HG02973 (cell line): ENCODE measurements around the gene ALG14.

Source experiments
- ATAC-seq: cut with Tn5 transposase; IDR thresholded peaks from one replicate; pipeline ENCODE4 v1.9.1; 2021; ENCODE audit warnings: moderate library complexity; ENCODE audit not compliant: unreplicated experiment

ALG14 gene

DNA sequence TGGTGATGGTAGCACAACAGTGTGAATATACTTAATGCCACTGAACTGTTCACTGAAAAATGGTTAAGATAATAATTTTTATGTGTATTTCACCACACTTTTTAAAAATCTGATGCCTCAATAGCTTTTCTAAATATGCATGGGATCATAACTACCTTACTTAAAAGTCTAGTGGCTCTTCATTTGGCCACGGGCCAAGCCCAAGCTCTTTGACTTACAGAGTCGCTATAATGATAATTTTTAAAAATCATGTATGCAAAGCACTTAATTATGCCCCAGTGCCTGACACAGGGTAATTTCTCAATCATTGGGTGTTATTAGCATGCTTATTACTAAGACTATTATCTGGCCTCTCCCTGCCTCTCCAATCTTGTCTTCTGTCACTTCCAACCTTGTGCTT lies 138.2 kb downstream of the ALG14 start:
- no peak for ATAC-seq

DNA sequence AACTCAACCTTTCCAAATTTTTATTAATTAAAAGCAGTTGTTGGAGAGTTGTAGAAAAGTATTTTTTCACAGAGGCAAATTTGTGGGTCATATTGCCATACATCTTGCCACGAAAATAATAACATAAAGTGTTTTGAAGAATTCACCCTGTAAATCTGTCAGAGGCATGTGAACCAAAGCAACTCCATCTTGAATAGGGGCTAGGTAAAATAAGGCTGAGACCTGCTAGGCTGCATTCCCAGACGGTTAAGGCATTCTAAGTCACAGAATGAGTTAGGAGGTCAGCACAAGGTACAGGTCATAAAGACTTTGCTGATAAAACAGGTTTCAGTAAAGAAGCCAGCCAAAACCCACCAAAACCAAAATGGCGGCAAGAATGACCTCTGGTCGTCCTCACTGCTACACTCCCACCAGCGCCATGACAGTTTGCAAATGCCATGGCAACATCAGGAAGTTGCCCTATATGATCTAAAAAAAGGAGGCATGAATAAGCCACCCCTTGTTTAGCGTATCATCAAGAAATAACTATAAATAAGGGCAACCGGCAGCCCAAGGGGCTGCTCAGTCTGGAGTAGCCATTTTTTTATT lies 141.4 kb downstream of the ALG14 start:
- ATAC-seq: no peak

DNA sequence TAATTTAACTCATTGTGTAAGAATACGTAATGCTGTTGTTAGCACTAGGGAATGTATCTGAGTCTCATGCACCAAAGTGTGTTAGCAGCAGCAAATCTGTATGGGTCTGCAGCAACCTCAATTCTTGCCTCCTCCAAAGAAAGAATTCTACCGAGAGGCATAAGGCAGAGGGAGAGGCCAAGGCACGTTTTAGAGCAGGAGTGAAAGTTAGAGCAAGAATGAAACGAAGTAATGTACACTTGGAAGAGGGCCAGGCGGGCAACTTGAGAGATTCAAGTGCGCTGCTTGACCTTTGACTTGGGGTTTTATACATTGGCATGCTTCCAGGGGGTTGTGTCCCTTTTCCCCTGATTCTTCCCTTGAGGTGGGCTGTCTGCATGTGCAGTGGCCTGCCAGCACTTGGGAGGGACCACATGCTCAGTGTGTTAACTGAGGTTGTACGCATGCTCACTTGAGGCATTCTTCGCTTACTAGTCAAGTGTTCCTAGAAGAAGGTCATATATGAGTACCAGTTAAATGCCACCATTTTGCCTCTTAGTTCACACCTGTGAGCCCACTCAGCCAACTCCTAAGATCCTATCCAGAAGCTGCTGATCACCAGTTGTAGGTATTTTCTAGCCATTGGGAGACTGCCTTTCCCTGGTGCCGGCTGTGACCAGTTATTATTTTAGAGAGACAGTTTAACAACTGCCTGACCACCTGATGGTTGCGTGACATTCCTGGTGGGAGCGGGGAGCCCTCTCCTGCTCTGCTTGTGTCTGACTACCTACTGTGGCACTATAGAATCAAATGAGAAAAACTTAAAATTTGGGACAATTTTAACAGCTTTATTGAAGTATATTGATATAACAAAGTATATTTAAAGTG lies 143.2 kb downstream of the ALG14 start:
- no peak for ATAC-seq

DNA sequence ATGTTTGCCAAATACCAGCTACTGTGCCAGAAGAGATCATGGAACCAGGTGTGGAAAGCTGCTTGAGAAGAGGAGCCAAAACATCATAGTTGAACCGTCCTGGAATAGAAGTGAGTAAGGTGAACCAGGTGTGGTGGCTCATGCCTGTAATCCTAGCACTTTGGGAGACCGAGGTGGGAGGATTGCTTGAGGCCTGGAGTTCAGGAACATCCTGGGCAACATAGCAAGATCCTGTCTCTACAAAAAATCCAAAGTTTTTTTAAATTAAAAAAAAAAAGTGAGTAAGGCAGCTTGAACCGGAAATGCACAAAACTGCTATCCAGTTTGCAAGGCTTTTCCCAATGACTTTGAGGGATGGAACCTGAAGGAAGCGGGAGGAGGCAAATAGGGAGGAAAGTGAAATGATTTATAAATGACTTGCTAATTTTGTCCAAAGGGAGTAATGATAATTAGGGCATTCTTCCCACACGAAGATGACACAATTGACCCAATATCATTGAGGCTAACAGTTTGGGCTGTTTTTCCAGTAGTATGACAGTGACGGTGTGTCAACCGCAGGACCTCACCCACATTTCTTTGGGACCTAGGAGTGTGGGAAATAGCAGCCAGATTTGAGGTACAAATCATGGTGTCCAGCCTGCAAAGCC lies 144.3 kb downstream of the ALG14 start:
- no peak for ATAC-seq

DNA sequence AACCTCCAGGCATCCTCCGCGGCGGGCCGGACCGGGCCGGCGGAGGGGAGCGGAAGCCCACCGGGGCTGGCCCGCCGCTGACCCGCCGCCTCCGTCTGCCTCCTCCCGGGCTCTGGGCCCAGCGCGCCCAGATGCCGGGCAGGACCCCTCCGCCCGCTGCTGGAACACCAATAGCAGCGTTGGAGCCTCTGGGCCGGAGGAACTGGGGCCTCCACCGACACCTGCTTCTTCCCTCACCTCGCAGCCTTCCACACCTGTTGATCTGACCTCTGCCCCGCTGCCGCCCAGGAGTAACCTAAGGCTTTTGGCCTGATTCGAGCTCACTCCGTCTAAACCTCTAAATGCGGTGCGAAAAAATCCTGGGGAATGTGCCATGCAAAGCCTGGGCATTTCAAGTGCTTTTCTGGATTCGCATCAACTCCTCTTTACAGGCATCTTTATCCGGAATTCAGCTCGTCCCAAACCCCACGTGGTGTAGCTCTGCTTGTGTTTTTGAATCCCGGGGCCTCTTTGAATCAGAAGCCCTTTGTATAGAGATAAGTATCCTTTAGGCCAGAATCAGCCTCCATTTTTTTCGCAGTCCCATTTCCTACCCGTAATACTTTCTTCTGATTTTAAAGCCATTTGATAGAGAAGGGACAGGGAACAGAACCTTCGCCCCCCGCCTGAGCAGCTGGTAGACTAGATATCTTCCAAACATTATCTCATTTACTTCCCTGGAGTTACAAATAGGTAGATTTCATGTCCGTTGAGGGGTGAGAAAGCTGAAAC lies 145.2 kb downstream of the ALG14 start:
- ATAC-seq: peak; percentile 13

DNA sequence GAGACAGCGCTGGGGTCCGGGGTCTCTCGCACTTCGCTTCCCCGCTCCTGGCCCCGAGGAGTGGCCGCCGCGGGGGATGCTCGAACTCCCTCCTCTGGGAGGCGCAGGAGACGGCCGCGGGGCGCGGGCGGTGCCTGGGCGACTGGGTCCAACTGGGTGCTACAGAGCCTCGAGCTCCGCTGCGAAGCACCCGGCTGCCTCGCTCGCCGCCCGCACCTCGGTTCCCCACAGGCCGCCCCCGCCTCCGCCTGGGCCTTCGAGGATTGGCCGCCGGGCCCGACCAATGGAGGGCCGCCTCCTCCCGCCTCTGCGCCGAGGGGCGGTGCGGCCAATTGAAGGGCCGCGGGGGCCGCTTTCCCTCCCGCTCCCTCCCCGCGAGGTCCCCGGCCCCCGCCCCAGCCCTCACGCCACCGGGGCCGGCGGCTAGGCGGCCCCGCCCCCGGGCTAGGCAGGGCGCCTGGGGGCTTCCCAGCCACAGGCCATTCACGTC lies 145.8 kb downstream of the ALG14 start, which contains the start of gene CNN3:
CNN3 (minus strand) TSS at position 196 of the 490 bp plus-strand sequence. CDS start 216 bp downstream, outside the sequence.
- ATAC-seq: peak; percentile 69

DNA sequence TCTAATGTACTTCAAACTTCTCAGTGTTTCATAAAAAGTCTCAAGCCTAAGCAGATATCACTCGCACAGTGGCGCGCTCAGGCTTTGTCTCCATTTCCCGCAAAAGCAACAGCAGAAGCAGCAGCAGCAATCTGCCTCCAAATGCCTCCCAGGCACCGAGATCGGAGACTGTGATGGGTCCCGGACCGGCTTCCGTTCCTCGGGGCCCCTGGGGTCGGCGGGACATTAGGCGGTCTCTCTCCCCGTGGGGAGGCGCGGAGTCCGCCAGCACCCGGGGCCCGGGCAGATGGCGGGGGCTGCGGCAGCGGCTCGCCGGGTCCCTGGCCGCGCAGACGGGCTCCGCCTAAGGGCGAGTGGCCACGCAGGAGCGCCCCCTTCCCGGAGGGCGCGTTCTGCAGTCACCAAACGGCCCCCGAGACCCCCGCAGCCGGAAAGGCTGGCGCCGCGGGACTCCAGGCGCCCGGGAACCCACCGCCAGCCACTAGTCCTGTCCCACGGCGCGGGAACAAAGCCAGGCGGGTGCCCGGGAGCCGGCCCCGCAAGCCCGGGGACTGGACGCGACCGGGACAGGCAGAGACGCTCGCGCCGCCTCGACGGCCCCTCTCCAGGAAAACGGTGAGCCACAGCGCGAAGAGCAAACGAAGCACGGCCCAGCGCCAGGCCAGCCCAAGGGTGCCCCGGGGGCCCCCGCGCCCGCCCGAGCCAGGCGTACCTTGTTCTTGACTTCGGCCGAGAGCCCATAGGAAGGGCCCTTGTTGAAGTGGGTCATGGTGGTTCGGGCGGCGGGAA lies 146.4 kb downstream of the ALG14 start:
- ATAC-seq: no peak

DNA sequence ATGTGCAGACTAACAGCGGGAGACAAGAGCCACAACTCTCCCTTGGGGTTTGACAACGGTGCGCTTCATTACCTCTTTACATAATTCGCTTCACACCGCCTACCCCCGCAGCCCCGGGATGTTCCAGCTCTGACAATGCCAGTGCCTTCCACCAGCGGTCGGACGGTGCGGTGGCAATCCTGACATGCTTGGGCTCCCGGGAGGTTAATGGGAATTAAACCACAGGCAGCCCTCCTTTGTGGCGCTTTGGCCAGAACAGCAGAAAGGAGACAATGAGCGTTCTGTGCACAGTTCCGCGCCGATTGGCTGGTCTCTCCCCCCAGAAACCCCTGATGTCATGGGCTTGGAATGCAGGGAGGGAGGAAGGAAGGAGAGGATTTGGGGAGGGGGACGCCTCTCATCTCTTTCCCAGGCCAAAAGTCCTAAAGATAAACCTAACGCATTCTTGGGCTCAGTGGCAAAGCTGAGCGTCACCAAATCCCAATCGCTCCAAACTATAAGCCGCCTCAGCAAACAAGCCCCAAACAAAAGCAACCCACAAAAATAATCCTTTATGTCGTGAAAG lies 147.1 kb downstream of the ALG14 start:
- no peak for ATAC-seq

DNA sequence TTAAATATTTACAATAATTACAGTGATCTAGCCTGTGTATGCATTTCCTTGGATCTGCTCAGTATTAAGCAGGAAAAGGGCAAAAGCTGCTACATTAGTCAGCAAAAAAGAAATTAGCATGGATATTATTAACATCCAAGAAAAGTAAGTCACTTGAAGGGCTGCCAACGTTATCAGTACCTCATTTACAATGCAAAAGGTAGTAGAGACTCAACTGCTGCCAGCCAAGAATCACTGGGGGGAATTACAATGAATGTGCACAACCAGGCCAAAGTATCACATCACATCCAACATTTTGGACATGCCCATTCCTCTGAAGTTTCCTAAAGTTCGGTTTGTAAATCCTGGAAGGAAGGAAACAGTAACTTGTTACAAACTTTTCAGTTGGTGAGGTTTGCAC lies 147.7 kb downstream of the ALG14 start:
- ATAC-seq: no peak
